H9 (cell line): ENCODE measurements around the gene ICE2. TPM values are rescaled to one million over a fixed set of nuclear protein-coding genes. Genes with fewer than 3 reads are reported as not detected.

Experiments used
- DNase-seq: peaks from one replicate; pipeline ENCODE4 v3.0.0-alpha.2; 2017
- H2AFZ ChIP-seq: one replicate; pipeline ENCODE4 v1.6.1; 2013; ENCODE audit warnings: mild to moderate bottlenecking, low read length, control low read depth, moderate library complexity
- H2AK5ac ChIP-seq: 2 replicates; pipeline ENCODE4 v1.6.1; 2013; ENCODE audit warnings: low read length, control low read depth, mixed read lengths; ENCODE audit not compliant: insufficient read length
- H2BK120ac ChIP-seq: one replicate; pipeline ENCODE4 v1.6.1; 2013; ENCODE audit warnings: low read depth, mild to moderate bottlenecking, low read length, control low read depth, inconsistent platforms; ENCODE audit not compliant: poor library complexity, severe bottlenecking
- H2BK12ac ChIP-seq: 2 replicates; pipeline ENCODE4 v1.6.1; 2013; ENCODE audit warnings: low read length, control low read depth, mixed read lengths, low read depth; ENCODE audit not compliant: insufficient read length
- H2BK15ac ChIP-seq: 2 replicates; pipeline ENCODE4 v1.6.1; 2013; ENCODE audit warnings: low read depth, low read length, control low read depth
- H2BK20ac ChIP-seq: one replicate; pipeline ENCODE4 v1.6.1; 2013; ENCODE audit warnings: low read depth, mild to moderate bottlenecking, low read length, control low read depth, inconsistent platforms; ENCODE audit not compliant: poor library complexity, severe bottlenecking
- H2BK5ac ChIP-seq: 2 replicates; pipeline ENCODE4 v1.6.1; 2013; ENCODE audit warnings: low read length, control low read depth, mixed read lengths; ENCODE audit not compliant: insufficient read length
- H3K14ac ChIP-seq: 2 replicates; pipeline ENCODE4 v1.6.1; 2013; ENCODE audit warnings: low read length, control low read depth; ENCODE audit not compliant: insufficient read depth
- H3K18ac ChIP-seq: 2 replicates; pipeline ENCODE4 v1.6.1; 2013; ENCODE audit warnings: low read depth, mild to moderate bottlenecking, mixed read lengths, low read length, control low read depth; ENCODE audit not compliant: insufficient read length
- H3K23ac ChIP-seq: 2 replicates; pipeline ENCODE4 v1.6.1; 2013; ENCODE audit warnings: low read length, control low read depth, mixed read lengths, low read depth; ENCODE audit not compliant: insufficient read length
- H3K23me2 ChIP-seq: 2 replicates; pipeline ENCODE4 v1.6.1; 2013; ENCODE audit warnings: low read depth, mild to moderate bottlenecking, mixed read lengths, low read length, control low read depth; ENCODE audit not compliant: insufficient read length, poor library complexity, severe bottlenecking
- H3K27ac ChIP-seq: 2 replicates; pipeline ENCODE4 v1.5.1; 2013; ENCODE audit warnings: low read length, control low read depth, mixed read lengths, low read depth; ENCODE audit not compliant: insufficient read length
- H3K27me3 ChIP-seq: 2 replicates; pipeline ENCODE4 v1.6.1; 2013; ENCODE audit warnings: low read length, control low read depth, inconsistent platforms; ENCODE audit not compliant: insufficient read depth
- H3K4ac ChIP-seq: 2 replicates; pipeline ENCODE4 v1.6.1; 2013; ENCODE audit warnings: low read depth, mild to moderate bottlenecking, control low read depth, inconsistent platforms, low read length, moderate library complexity
- H3K4me1 ChIP-seq: 2 replicates; pipeline ENCODE4 v1.6.1; 2013; ENCODE audit warnings: low read length, control low read depth, inconsistent platforms; ENCODE audit not compliant: insufficient read depth
- H3K4me2 ChIP-seq: 2 replicates; pipeline ENCODE4 v1.6.1; 2013; ENCODE audit warnings: low read length, control low read depth, mixed read lengths; ENCODE audit not compliant: insufficient read length, insufficient read depth
- H3K56ac ChIP-seq: 2 replicates; pipeline ENCODE4 v1.6.1; 2013; ENCODE audit warnings: low read depth, mild to moderate bottlenecking, mixed read lengths, low read length, control low read depth; ENCODE audit not compliant: insufficient read length
- H3K79me1 ChIP-seq: 2 replicates; pipeline ENCODE4 v1.6.1; 2013; ENCODE audit warnings: low read depth, mild to moderate bottlenecking, moderate library complexity, low read length, control low read depth, inconsistent platforms; ENCODE audit not compliant: insufficient read depth, poor library complexity, severe bottlenecking
- H3K79me2 ChIP-seq: 2 replicates; pipeline ENCODE4 v1.6.1; 2013; ENCODE audit warnings: low read length, control low read depth, inconsistent platforms; ENCODE audit not compliant: insufficient read depth
- H3K9ac ChIP-seq: 2 replicates; pipeline ENCODE4 v1.6.1; 2013; ENCODE audit warnings: low read length, control low read depth, mixed read lengths; ENCODE audit not compliant: insufficient read length; ENCODE audit errors: extremely low read depth
- H3K9me3 ChIP-seq: one replicate; pipeline ENCODE4 v1.6.1; 2013; ENCODE audit warnings: low read depth, low read length, inconsistent platforms; ENCODE audit not compliant: control insufficient read depth
- H3T11ph ChIP-seq: one replicate; pipeline ENCODE4 v1.6.1; 2013; ENCODE audit warnings: mild to moderate bottlenecking, low read length, control low read depth, inconsistent platforms
- H4K20me1 ChIP-seq: one replicate; pipeline ENCODE4 v1.6.1; 2013; ENCODE audit not compliant: control insufficient read depth, insufficient read length, insufficient read depth
- H4K5ac ChIP-seq: 2 replicates; pipeline ENCODE4 v1.6.1; 2013; ENCODE audit warnings: low read depth, mild to moderate bottlenecking, mixed read lengths, low read length, control low read depth; ENCODE audit not compliant: insufficient read length
- H4K8ac ChIP-seq: replicated peaks from 2 replicates; pipeline ENCODE4 v1.6.1; 2013; ENCODE audit warnings: low read length, control low read depth, mixed read lengths, low read depth; ENCODE audit not compliant: insufficient read length
- H4K91ac ChIP-seq: 2 replicates; pipeline ENCODE4 v1.6.1; 2013; ENCODE audit warnings: low read depth, mild to moderate bottlenecking, moderate library complexity, mixed read lengths, low read length, control low read depth; ENCODE audit not compliant: insufficient read length
- H3K27ac Mint-ChIP-seq, 3 experiments: 2 replicates in 2 of 3; 3 replicates in 1 of 3; pipeline ENCODE4 v1.8.0; 2020 to 2021; ENCODE audit warnings: mixed read lengths in 3 of 3, mild to moderate bottlenecking in 1 of 3, moderate library complexity in 1 of 3
- H3K27me3 Mint-ChIP-seq: 2 replicates; pipeline ENCODE4 v1.8.0; 2021; ENCODE audit warnings: low read depth, mild to moderate bottlenecking, moderate library complexity, mixed read lengths
- H3K36me3 Mint-ChIP-seq, 3 experiments: 2 replicates in 2 of 3; 3 replicates in 1 of 3; pipeline ENCODE4 v1.8.0; 2020 to 2021; ENCODE audit warnings: low read depth in 3 of 3, mixed read lengths in 3 of 3; ENCODE audit not compliant: insufficient read depth in 1 of 3
- H3K4me1 Mint-ChIP-seq, 2 experiments: 2 replicates each; pipeline ENCODE4 v1.8.0; 2020; ENCODE audit warnings: mixed read lengths in 2 of 2
- H3K4me3 Mint-ChIP-seq, 2 experiments: 2 replicates in 1 of 2; 3 replicates in 1 of 2; pipeline ENCODE4 v1.8.0; 2020 to 2021; ENCODE audit warnings: mild to moderate bottlenecking in 2 of 2, mixed read lengths in 2 of 2, moderate library complexity in 1 of 2
- H3K9me3 Mint-ChIP-seq, 2 experiments: 2 replicates in 1 of 2; 3 replicates in 1 of 2; pipeline ENCODE4 v1.8.0; 2020; ENCODE audit warnings: mild to moderate bottlenecking in 2 of 2, mixed read lengths in 2 of 2, moderate library complexity in 1 of 2
- CTCF ChIP-seq: fragments of 200-600 bp; sonication (generic); conservative IDR thresholded peaks from 3 replicates; pipeline ENCODE4 v1.8.0; 2021; ENCODE audit warnings: antibody characterized with exemption, mild to moderate bottlenecking
- WGBS: extraction: QIAGEN DNeasy Blood & Tissue Kit; methylation state at CpG from one replicate; pipeline ENCODE4 v1.1.7; 2013; ENCODE audit warnings: missing lambda C conversion rate, low lambda C conversion rate, mixed read lengths; ENCODE audit not compliant: insufficient read length; ENCODE audit errors: extremely low coverage; 5-methylcytosine and 5-hydroxymethylcytosine counted together
- total RNA-seq: library from RNA; stranded (reverse); gene quantifications from 2 replicates; pipeline ENCODE4 v1.2.1, GENCODE V29; 2021

The ICE2 gene
- total RNA-seq, 1 experiment from 2014 or later, result 76.3 TPM

GRCh38 chr15:60382773-60383674, 95.9 kb downstream of the ICE2 start:
- Histone ChIP-seq H3K9ac (no peak overlapping the region), H2BK15ac (no peak overlapping the region)

More at GRCh38 chr15:60382773-60383674, 95.9 kb downstream of the ICE2 start:
- no peak overlapping the region for H3K4me2 ChIP-seq
- H3K27ac ChIP-seq, result no peak overlapping the region
- no peak overlapping the region for H3K18ac ChIP-seq
- no peak overlapping the region for H2AFZ ChIP-seq
- no peak overlapping the region for H2BK12ac ChIP-seq
- Mint-ChIP-seq H3K36me3 (peaks cover 0 to 12% (median 5%) of the 10 kb centered on the region in 3 experiments; a peak in 3 of 7 replicates), H3K4me3 (no peak overlapping the region), H3K27me3 (no peaks in the 10 kb centered on the region; the same call in 1 of the 2 replicates), H3K4me1 (peaks cover 0 to 2% of the 10 kb centered on the region in 2 experiments; a peak in 1 of 4 replicates), H3K27ac (no peak overlapping the region), H3K9me3 (no peaks in the 10 kb centered on the region)
- no peaks in the 10 kb centered on the region for H3K79me1 ChIP-seq
- no peak overlapping the region for H3T11ph ChIP-seq
- no CpG with 5 or more reads among the region's 8 CpGs for WGBS
- H3K27me3 ChIP-seq, result no peaks in the 10 kb centered on the region
- no peaks in the 10 kb centered on the region for H3K9me3 ChIP-seq
- no peak overlapping the region for H3K4ac ChIP-seq
- H4K8ac ChIP-seq, result no peak overlapping the region
- no peaks in the 10 kb centered on the region for H4K20me1 ChIP-seq
- no peak overlapping the region for H2BK5ac ChIP-seq
- DNase-seq, result no peak
- H3K4me1 ChIP-seq, result no peaks in the 10 kb centered on the region
- no peak overlapping the region for H3K56ac ChIP-seq
- H3K23ac ChIP-seq, result no peak overlapping the region
- no peak overlapping the region for H4K91ac ChIP-seq
- H3K23me2 ChIP-seq, result no peaks in the 10 kb centered on the region
- no peak overlapping the region for H4K5ac ChIP-seq
- H2BK20ac ChIP-seq, result no peak overlapping the region
- H2AK5ac ChIP-seq, result no peak overlapping the region
- H3K14ac ChIP-seq, result no peak overlapping the region
- peaks cover 3% of the 10 kb centered on the region; the same call in 1 of the 2 replicates for H3K79me2 ChIP-seq
- no peak overlapping the region for H2BK120ac ChIP-seq
- TF ChIP-seq CTCF, result no peak
